HL-60 (cell line): ENCODE results near the gene DPEP2.
"Not testable (repeated sequence)": the region's sequence is repeated elsewhere in the genome, so short reads cannot be mapped to it uniquely, and the experiment has no call there.

Experiments used
- DNase-seq, 2 experiments: peaks; one replicate each; pipeline ENCODE4 v3.0.0-alpha.2; 2010 to 2020; ENCODE audit warnings: low read depth in 1 of 2, low spot score in 1 of 2
- H3K27ac ChIP-seq: fragments of 250-450 bp; sonication (Bioruptor Pico); replicated peaks from 2 replicates; pipeline ENCODE4 v1.5.1; 2020; ENCODE audit warnings: mild to moderate bottlenecking, moderate library complexity
- H3K27me3 ChIP-seq: fragments of 250-450 bp; sonication (Bioruptor Pico); 2 replicates; pipeline ENCODE4 v1.5.1; 2021; ENCODE audit warnings: mild to moderate bottlenecking, moderate library complexity; ENCODE audit not compliant: insufficient read depth, poor library complexity, severe bottlenecking
- H3K4me3 ChIP-seq: replicated peaks from 2 replicates; pipeline ENCODE4 v1.5.1; 2011; ENCODE audit warnings: mild to moderate bottlenecking, control low read depth, low read length; ENCODE audit not compliant: insufficient read depth
- CTCF ChIP-seq: IDR thresholded peaks from one replicate; pipeline ENCODE4 v1.5.1; 2011; ENCODE audit warnings: low read length, control low read depth, inconsistent platforms; ENCODE audit not compliant: insufficient read depth
- GABPA ChIP-seq: IDR thresholded peaks from 2 replicates; pipeline ENCODE4 v1.6.1; 2012; ENCODE audit warnings: low read depth
- POLR2AphosphoS5 ChIP-seq: IDR thresholded peaks from 2 replicates; pipeline ENCODE4 v1.6.1; 2012; ENCODE audit warnings: low read depth
- REST ChIP-seq: IDR thresholded peaks from 2 replicates; pipeline ENCODE4 v1.6.1; 2012; ENCODE audit warnings: low read depth; ENCODE audit not compliant: insufficient replicate concordance
- SPI1 ChIP-seq: IDR thresholded peaks from 2 replicates; pipeline ENCODE4 v1.6.1; 2012; ENCODE audit warnings: low read depth, mild to moderate bottlenecking, borderline replicate concordance

The DPEP2 gene

GRCh38 chr16:68033101-68033500, 33.8 kb upstream of the DPEP2 start:
- no peak overlapping the region for H3K27ac ChIP-seq
- DNase-seq = no peak

GRCh38 chr16:68031951-68032350, 32.7 kb upstream of the DPEP2 start:
- H3K27me3 ChIP-seq = no peaks in the 10 kb centered on the region
- H3K4me3 ChIP-seq = no peak overlapping the region
- H3K27ac ChIP-seq = no peak overlapping the region
- TF ChIP-seq POLR2AphosphoS5 = no peak
- TF ChIP-seq GABPA = no peak
- TF ChIP-seq REST = no peak
- TF ChIP-seq SPI1 = no peak
- TF ChIP-seq CTCF = no peak
- DNase-seq = no peak

More at GRCh38 chr16:68033101-68033500, 33.8 kb upstream of the DPEP2 start:
- Histone ChIP-seq H3K27me3 (no peaks in the 10 kb centered on the region), H3K4me3 (no peak overlapping the region)
- TF ChIP-seq SPI1 (no peak), GABPA (no peak), REST (no peak), CTCF (no peak), POLR2AphosphoS5 (no peak)

GRCh38 chr16:68030108-68030507, 30.8 kb upstream of the DPEP2 start:
- not testable (repeated sequence) for H3K27ac ChIP-seq, DNase-seq, H3K4me3 ChIP-seq, H3K27me3 ChIP-seq

- no peak for DNase-seq
- no peak overlapping the region for H3K27ac ChIP-seq
- no peaks in the 10 kb centered on the region for H3K27me3 ChIP-seq
- TF ChIP-seq SPI1 = no peak
- no peak for TF ChIP-seq POLR2AphosphoS5
- TF ChIP-seq REST = no peak
- no peak for TF ChIP-seq CTCF
- TF ChIP-seq GABPA = no peak
- no peak overlapping the region for H3K4me3 ChIP-seq
Observed at GRCh38 chr16:68028996-68029395, 29.7 kb upstream of the DPEP2 start.
